HG02678 (cell line): Measurements from ENCODE around the gene SAMSN1.
"Not testable (repeated sequence)": the region's sequence is repeated elsewhere in the genome, so short reads cannot be mapped to it uniquely, and the experiment has no call there.

ENCODE experiments used
- ATAC-seq: cut with Tn5 transposase; IDR thresholded peaks from one replicate; pipeline ENCODE4 v1.9.1; 2021; ENCODE audit warnings: mild to moderate bottlenecking, moderate library complexity; ENCODE audit not compliant: unreplicated experiment

Gene SAMSN1

GRCh38 chr21:14567331-14568279, 21.5 kb upstream of the SAMSN1 start:
- ATAC-seq, result no peak

DNA sequence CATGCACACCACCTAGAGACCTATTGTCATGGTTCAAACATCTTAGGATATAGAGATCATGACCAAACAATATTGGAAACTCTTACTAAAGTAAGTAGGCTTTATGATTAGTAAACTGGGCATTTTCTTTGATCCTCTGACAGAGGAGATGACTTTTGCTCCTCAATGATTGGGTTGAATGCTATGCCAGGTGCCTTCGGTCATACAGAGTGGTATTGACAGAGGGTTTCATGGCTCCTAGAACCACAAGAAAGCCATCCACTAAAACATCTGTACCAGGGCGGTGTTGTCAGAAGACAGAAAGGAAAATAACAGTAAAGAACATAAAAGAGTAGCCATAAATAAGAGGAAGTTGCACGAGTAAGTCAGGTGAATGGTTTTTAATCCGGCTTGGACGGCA, 20.8 kb upstream of the SAMSN1 start:
- ATAC-seq, result no peak

DNA sequence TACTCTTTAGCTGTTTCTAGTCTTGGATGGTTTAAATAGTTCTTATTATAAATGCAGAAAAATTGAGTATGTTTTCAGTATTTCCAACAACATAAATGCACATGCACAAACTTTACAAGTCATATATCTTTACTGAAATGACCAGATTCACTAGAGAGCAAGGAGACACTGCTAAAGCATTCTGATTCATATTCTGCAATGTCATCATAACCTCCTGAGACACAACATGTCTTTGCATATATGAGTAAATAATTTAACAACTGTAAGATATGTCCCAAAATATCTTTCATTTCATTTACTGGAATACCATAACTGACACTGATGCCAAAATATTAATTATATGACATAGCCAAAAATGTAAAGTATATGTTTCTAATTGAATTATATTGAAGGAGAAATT, 16.8 kb upstream of the SAMSN1 start:
- ATAC-seq, result no peak

- no peak for ATAC-seq
These were observed 14.4 kb upstream of the SAMSN1 start for GRCh38 chr21:14560555-14560954.

- no peak for ATAC-seq
These were observed 14.0 kb upstream of the SAMSN1 start for GRCh38 chr21:14560139-14560538.

- ATAC-seq, result peak; percentile 58
These were observed 13.0 kb upstream of the SAMSN1 start for GRCh38 chr21:14559102-14559501.

DNA sequence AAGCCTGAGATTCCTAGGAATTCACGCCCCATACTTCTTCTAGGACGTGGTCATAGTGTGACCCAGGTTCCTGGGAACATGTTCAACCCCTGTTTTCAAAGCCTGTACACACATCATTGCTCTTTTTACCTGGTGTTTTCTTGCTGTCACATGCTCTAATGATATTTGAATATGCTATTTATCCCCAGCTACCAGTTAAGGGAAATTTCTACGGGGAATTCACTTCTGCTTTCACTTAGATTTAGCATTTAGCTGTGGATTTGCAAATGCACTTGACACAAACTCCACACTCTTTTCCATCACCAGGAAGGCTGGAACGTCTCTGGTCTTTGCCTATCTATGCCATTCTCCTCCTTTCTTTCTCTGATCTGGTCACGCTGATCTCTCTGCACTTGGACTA, 11.3 kb upstream of the SAMSN1 start:
- peak; percentile 39 for ATAC-seq

DNA sequence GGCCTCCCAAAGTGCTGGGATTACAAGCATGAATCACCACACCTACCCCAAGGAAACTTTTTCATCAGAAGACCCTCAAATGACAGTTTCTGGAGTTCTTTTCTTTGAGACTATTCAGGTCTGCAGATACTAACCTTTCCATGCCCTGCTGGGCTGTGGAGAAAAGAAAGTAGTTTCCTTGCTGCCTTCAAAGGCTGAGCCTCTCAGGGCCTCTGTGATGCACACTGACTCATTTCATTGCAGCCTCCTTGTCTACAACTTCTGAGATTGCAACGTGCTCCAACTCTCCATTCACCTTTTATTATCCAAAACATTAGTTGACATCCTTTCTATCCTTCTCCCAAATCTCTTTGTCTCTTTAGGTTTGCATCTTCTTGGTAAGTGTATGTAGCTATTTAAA, 8.8 kb upstream of the SAMSN1 start:
- no peak for ATAC-seq

DNA sequence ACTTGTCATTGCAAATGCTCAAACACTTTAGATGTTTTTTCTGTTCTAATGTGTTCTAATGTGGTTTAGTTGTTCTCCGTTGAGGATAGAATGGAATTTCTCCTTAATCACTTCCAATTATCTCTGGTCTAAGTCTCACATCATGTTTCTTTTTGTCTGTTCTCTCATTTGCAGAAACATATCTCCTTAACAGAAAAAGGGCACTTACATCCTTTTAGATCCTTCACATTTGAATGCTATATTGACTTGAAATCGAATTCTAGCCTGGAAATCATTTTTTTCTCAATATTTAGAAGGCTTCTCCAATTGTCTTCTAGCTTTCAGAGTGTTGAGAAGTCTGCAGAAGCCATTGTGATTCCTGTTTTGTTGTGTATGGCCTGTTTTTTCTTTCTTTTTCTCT, 7.3 kb upstream of the SAMSN1 start:
- no peak for ATAC-seq

DNA sequence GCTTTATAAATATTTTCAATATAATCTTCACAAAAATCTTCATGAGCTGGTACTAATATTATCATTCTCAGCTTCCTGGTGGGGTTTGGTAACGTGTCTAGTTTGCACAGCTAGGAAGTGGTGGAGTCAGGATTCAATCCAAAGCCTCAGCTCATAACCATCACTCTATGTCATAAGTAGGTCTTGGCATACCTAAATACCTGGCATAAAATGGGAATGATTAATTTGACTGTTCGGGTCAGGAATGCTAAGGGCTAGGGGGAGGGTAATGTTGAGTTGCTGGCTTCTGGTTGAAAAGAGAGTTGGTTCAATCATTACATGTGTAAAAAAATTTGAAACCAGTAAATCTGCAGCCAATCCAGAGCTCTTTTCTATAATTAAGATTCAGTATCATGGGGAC, 5.6 kb upstream of the SAMSN1 start:
- no peak for ATAC-seq

DNA sequence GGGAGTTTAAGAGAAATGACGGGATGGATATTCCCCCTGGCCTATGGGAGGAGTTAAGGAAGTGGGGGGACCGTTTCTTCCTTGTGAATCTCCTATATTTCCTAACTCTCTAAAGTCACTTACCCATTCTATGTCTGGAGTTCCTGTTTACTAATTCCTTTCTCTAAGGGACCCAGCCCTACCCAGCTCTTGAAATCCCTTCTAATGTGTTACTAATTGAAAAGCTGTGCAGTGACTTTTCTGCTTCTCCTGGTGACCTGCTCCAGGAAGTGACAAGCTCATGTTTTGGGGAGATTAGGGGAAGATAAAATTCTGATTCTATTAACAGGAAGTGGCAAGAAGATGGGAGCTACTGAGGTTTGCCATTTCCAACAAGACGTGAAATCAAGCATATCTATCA, 4.0 kb upstream of the SAMSN1 start:
- no peak for ATAC-seq

- no peak for ATAC-seq
These were observed 2.7 kb upstream of the SAMSN1 start for GRCh38 chr21:14548779-14549178.

DNA sequence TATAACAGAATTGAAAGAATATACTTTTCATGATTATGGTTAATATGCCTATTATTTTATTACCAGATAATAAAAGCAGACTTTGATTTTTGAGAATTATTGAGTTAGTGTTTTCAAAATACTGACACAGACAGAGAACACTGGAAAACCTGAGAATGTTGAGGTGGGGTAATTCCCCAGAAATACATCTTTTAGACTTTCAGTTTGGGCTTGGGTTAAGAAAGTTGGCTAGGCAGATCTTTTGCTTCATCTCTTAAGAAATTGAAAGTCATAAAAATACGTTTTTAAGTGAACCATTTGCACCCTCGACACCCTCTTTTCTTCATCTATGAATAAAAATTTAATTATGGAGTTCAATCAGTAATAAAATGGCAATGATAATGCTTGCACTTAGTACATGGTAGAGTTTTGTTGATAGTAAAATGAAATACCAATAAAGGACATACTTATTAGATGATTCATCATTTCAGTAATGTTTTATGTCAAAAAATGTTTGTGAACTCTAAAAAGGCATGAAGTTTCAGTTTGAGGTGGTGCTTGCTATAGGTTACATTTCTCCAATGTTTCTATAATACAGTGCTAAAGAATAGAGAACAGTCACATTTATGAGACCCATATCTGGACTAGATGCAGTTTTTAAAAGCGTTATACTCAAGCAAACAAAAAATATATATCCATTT, 1.9 kb upstream of the SAMSN1 start:
- ATAC-seq, result peak; percentile 31

DNA sequence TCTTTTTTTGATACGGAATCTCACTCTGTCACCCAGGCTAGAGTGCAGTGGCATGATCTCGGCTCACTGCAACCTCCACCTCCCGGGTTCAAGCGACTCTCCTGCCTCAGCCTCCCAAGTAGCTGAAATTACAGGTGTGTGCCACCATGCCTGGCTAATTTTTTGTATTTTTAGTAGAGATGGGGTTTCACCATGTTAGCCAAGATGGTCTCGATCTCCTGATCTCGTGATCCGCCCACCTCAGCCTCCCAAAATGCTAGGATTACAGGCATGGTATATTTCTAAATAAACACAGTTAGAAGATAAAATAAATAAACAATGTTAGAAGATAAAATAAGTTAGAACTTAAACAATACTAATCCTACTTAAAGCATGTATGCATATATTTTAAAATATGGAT, 604 bp upstream of the SAMSN1 start:
- ATAC-seq, result not testable (repeated sequence)

GRCh38 chr21:14543983-14544382, 2.1 kb downstream of the SAMSN1 start:
- ATAC-seq, result no peak

DNA sequence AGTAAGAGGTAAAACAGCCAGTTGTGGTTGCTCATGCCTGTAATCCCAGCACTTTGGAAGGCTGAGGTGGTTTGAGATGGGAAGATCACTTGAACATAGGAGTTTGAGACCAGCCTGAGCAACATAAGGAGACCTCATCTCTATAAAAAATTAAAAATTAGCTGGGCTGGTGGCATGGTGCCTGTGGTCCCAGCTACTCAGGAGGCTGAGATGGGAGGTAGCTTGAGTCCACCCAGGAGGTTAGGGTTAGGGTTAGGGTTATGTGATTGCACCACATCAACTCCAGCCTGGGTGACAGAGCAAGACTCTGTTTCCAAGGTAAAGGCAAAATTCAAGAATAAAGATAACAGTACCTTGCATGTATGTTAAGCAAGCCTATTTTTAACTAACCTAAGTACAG, 3.5 kb downstream of the SAMSN1 start:
- ATAC-seq, result no peak

GRCh38 chr21:14541841-14542490, 4.1 kb downstream of the SAMSN1 start:
- ATAC-seq, result peak; percentile 35

DNA sequence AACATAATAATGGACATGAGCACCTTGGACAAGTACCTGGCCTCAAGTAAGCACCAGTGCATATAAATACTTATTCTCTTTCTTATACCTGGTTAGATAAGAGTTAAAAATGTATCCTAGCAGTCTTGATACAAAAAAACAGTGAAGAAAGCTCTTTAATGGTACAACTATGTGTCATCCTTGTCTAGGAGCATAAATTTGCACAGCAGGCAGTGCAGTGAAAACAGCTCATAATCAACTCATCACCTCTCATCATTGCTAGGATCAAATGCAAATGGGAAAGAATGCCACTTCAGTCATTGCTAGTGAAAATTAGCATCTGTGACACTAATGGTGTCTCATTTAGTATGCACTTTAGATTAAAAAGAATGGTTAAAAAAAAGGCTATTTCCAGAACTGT, 7.6 kb downstream of the SAMSN1 start:
- ATAC-seq, result no peak

DNA sequence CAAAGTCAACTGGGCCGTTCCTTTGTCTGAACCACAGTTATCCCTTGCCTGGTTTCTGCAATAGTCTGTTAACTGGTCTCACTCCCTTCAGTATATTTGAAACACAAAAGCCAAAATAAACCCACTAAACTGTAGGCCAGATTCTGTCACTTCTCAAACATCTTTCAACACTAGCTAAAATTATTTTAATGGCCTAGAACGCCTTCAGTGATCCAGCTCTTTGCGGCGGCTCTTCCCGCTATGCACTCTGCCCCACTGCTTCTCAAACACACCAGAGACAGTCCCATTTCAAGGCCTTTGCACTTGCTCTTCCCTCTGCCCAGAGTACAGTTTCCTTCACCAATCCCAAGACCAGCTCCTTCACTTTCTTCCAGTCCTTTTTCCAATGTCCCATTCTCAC, 9.2 kb downstream of the SAMSN1 start:
- no peak for ATAC-seq

DNA sequence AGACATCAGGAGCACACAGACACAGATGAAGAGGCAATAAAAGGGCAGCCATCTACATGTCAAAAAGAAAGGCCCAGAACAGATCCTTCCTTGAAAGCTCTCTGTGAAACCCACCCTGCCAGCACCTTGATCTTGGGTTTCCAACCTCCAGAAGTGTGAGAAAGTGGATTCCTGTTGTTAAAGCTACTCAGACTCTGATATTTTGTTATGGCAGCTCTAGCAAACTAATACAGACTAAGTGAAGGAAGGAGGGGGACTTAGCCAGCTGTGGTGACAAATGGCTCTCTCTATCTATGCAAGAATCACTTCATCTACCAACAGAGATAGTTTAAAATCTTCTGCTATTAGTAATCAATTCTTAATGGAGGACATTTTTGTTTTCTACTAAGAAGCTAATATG, 10.4 kb downstream of the SAMSN1 start:
- no peak for ATAC-seq

GRCh38 chr21:14533499-14534428, 12.4 kb downstream of the SAMSN1 start:
- ATAC-seq, result peak; percentile 83
